GM21717 (cell line): ENCODE measurements around the gene TXNRD1.
A peak's percentile ranks its signal among the peaks of the same experiment; 100 is the strongest.

ENCODE experiments used
- ATAC-seq: cut with Tn5 transposase; IDR thresholded peaks from one replicate; pipeline ENCODE4 v1.9.1; 2021; ENCODE audit warnings: mild to moderate bottlenecking, moderate library complexity; ENCODE audit not compliant: unreplicated experiment

The TXNRD1 gene

GRCh38 chr12:104345234-104346066, 129.9 kb downstream of the TXNRD1 start:
- no peak for ATAC-seq

DNA sequence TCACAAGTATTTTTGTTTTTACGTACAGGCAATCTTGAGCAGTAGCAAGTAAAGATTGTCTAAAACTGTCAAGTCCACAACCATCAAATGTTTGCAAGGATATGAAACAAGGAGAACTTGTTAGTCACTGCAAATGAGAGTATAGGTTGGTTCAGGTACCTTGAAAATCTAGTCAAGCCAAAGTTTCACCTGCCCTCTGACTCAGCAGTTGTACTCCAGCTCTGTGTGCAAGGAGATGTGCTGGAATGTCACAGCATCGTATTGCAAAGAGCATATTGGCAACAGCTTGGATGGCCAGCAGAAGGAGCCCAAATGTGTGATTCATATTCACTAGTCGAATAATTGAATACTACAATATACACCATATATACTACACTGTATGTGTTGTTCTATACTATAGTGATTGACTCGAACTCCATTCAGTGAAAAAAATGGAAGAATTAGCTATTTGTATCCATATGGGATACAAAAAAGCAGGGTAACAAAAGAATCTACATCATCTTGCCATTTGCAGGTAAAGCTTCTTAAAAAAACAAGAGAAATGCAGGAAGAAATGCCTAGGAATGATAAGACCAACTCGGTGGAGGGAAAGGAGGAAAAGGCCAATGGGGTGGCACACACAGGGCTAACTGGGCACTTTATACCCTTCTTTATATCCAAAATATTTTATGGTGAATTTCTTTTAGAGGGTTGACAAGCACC, 131.9 kb downstream of the TXNRD1 start:
- no peak for ATAC-seq

- no peak for ATAC-seq
These were observed 132.9 kb downstream of the TXNRD1 start for GRCh38 chr12:104348283-104348993.

GRCh38 chr12:104348994-104349494, 133.5 kb downstream of the TXNRD1 start:
- no peak for ATAC-seq

- ATAC-seq = no peak
These were observed 134.9 kb downstream of the TXNRD1 start for GRCh38 chr12:104350211-104351056.

DNA sequence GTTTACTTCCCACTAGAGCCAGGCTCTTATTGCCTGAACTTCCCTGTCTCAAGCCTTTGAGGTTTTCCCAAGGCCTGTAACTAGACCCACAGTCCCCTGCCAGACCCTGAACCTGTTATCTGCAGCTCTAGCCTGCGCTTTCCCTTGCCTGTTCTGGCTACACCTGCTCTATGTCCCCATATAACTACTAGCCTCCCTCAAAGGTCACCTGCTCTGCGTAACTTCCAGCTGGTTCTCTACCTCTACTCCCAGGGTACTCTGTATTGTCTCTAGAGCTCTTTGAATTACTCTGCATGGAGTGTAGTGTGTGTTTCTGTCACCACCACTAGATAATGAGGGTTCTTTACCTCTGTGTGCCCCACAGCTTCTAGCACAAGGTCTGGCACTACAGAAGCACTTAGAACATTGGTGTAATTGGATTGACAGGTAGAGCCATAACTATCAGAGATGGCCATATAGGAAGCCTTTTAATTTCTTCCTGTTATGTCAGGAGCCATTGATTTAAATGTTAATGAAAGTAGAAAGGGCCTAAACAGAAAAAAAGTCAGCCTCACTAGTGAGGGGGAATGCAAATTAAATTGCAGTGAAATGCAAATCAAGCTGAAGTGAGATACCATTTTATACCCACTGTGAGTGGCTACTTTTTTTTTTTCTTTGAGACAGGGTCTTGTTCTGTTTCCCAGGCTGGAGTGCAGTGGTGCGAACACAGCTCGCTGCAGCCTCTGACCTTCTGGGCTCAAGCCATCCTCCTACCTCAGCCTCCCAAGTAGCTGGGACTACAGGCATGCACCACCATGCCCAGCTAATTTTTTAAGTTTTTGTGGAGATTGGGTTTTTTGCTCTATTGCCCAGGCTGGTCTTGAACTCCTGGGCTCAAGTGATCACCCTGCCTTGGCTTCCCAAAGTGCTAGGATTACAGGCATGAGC, 135.7 kb downstream of the TXNRD1 start:
- no peak for ATAC-seq

DNA sequence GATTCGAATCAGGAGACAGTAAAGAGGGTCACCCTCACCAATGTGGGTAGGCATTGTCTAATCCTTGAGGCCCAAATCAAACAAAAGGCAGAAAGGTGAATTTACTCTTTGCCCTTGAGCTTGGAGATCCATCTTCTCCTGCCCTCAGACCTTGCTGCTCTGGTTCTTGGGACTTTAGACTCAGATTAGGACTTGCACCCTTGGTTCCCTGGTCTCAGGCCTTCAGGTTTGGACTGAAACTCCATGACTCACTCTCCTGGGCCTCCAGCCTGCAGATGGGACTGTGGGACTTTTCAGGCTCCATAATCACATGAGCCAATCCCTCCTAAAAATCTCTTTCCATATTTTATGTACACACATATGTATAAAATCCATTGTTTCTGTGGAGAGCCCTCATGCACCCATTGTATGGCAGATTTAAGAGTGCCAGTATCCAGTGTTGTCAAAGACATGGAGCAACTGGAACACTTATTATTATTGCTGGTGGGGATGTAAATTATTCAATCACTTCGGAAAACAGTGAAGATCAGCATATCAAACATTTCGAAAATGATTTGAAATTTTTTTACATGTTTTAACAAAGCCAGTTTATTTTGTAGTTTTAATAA, 136.6 kb downstream of the TXNRD1 start:
- no peak for ATAC-seq

- ATAC-seq = no peak
These were observed 137.7 kb downstream of the TXNRD1 start for GRCh38 chr12:104353012-104353981.

DNA sequence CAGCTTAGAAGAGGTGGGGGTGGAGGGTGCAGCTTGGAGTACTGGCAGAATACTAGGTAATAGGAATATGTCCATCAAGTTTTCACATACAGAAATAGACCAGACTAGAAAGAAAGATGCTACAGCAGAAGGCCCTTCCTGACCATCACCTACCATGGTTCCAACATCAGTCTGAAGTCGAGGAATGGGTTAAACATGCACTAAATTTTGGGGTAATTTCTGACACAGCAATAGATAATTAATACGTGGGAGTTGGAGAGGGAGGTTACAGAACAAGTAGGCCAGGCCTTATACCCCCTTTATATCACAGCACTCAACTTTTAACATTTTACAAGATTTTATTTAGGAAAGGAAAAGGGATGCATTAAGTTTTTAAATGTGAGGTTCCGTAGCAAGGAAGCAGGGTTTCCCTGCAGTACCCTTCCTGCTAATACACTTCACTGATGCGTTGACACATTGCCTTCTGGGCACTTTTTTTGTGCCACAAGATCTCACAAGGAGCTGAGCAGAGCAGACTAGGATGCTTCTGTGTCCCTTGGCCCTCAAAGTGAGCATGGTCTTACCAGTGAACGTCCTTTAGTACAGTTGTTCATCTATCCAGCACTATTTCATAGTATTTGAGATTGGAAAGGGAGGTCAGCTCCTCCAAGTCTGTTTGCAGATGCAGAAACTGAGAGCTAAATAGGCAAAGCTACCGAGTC, 138.7 kb downstream of the TXNRD1 start:
- ATAC-seq = no peak

- no peak for ATAC-seq
These were observed 139.4 kb downstream of the TXNRD1 start for GRCh38 chr12:104354868-104355570.

DNA sequence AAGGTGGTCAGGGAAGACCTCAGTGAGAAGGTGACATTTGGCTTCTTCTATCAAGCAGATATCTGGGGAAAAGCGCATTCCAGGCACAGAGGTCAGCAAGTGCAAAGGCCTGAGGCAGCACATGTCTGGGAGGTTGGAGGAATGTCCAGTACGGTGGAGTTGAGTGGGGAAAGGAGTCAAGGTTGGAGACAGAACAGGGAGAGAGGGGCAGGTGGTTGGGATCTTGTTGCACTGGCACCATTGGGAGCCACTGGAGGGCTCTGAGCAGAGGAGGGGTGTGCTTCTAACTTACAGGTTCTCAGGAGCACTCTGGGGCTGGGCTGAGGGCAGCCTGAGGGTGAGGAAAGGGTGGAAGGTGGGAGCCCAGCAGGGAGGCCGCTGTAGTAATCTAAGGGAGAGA, 140.1 kb downstream of the TXNRD1 start:
- no peak for ATAC-seq

DNA sequence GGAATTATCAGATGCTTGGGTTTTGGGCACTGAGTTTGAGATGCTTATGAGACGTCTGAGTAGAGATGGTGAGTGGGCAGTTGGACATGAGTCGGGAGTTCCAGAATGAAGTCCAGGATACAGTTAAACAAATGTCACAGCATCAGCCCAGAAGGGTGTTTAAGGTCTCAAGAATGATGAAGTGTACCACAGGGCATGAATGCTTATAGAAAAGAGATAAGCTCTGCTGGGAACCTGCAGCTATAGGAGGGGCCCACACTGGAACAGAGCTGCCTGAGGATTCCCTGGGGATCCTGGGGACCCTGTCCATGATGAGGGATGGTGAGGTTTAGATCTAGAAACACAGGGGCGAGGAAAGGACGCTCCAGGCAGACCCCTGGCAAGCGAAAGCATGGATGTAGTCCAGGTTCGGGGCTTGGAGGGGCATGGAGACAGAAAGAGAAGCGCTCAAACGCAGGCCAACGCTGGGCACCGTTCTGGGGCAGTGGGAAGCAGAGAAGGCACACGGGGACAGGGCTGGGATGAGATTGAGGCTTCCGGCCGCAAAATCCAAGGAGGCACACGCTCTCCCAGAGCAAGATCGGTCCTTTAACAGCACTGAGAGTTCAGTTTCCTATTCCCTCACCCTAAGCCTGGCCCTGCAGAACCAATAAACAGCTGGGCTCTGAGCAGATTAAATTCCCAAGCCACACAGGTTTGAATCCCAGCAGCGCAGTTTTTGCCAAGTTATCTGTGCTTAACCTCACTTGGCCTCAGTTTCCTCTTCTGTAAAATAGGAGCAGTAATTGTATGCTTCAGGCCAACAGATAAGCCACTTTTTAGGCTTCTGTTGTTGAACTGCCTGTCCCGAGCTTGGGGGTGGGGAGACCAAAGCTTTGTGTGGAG, 140.9 kb downstream of the TXNRD1 start:
- no peak for ATAC-seq

DNA sequence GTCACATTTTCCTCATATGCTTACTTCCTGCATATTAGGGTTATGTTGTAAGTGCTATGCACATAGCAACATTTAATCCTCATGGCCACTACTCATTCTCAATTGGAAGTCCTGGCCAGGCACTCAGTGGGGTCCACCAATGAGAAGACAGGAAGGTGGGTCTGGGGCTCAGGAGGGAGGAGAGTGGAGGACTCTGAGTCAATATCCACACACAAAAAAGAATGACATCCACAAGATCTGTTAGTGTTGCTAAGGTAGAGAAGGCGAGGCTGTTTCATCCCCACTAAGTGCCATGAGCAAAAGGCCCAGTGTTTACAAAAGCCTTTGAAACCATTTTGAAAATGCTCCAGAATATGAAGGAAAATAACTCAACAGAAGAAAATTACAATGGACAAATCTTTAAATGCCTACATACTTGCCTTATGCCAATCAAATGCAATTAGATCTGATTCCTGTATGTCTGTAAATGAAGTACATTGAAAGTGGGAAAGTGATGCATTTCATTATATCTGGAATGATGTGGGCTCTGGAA, 141.9 kb downstream of the TXNRD1 start:
- no peak for ATAC-seq

- peak; percentile 66 for ATAC-seq
These were observed 142.9 kb downstream of the TXNRD1 start for GRCh38 chr12:104358353-104359003.

- ATAC-seq = no peak
These were observed 143.6 kb downstream of the TXNRD1 start for GRCh38 chr12:104359216-104359615.
